GM12878 (cell line): Measurements from ENCODE around the gene ITGB8. TPM values are rescaled to one million over a fixed set of nuclear protein-coding genes. Genes with fewer than 3 reads are reported as not detected.

Experiments
- ATAC-seq: fragments of 200-7000 bp; cut with Tn5 transposase; 3 replicates; pipeline ENCODE4 v1.9.1; 2020; ENCODE audit warnings: mild to moderate bottlenecking, moderate library complexity
- BruUV-seq: library from RNA; stranded (reverse); fragments of 400-500 nt; replicated peaks from 2 replicates; lab custom pipeline; 2021; lab: Mats Ljungman, UMichigan
- CTCF ChIA-PET: fragments of 300-600 bp; sonication (Branson Sonifier 250); formaldehyde crosslinking; extraction: SDS; loops from one replicate; lab custom pipeline; 2021; ENCODE audit warnings: inconsistent platforms; lab: Yijun Ruan, JAX
- POLR2A ChIA-PET: fragments of 350-600 bp; formaldehyde crosslinking; extraction: SDS; loops from one replicate; lab custom pipeline; 2021; ENCODE audit warnings: inconsistent platforms; lab: Charles Lee
- RAD21 ChIA-PET: fragments of 300-600 bp; sonication (Branson Sonifier 250); formaldehyde crosslinking; loops from one replicate; lab custom pipeline; 2023; ENCODE audit warnings: antibody characterized with exemption; ENCODE audit not compliant: unreplicated experiment; lab: Charles Lee
- SMC1A ChIA-PET: fragments of 300-600 bp; sonication (Branson Sonifier 250); formaldehyde crosslinking; loops from one replicate; lab custom pipeline; 2023; ENCODE audit not compliant: unreplicated experiment, uncharacterized antibody; lab: Charles Lee
- DNase-seq: peaks from one replicate; pipeline ENCODE4 v3.0.0-alpha.2; 2011; ENCODE audit warnings: low read depth, low spot score
- FAIRE-seq: peaks from 3 replicates; lab custom pipeline; 2011; peaks lifted over from hg19 to GRCh38; lab: Jason Lieb, UNC
- H2AFZ ChIP-seq: 2 replicates; pipeline ENCODE4 v1.6.0; 2011; ENCODE audit warnings: low read depth, low read length, control low read depth; ENCODE audit not compliant: control insufficient read depth
- H3K27ac ChIP-seq: 2 replicates; pipeline ENCODE4 v1.5.1; 2011; ENCODE audit warnings: control low read depth; ENCODE audit not compliant: control insufficient read depth, insufficient read depth
- H3K27me3 ChIP-seq, 2 experiments: replicated peaks in 1 of 2; 2 replicates each; pipeline versions ENCODE4 v1.6.0 to v1.6.1; 2011; ENCODE audit warnings: low read length in 1 of 2; ENCODE audit not compliant: control insufficient read depth in 2 of 2, insufficient read depth in 2 of 2
- H3K36me3 ChIP-seq, 2 experiments: 2 replicates each; pipeline ENCODE4 v1.5.1; 2011; ENCODE audit warnings: low read length in 1 of 2; ENCODE audit not compliant: control insufficient read depth in 2 of 2, insufficient read depth in 2 of 2
- H3K4me1 ChIP-seq: 2 replicates; pipeline ENCODE4 v1.6.1; 2011; ENCODE audit warnings: mild to moderate bottlenecking, low read length, moderate library complexity, mixed read lengths; ENCODE audit not compliant: control insufficient read depth, insufficient read depth
- H3K4me2 ChIP-seq: 2 replicates; pipeline ENCODE4 v1.6.0; 2011; ENCODE audit warnings: control low read depth; ENCODE audit not compliant: control insufficient read depth, insufficient read depth
- H3K4me3 ChIP-seq: fragments of 200-600 bp; sonication (generic); 2 replicates; pipeline ENCODE4 v1.5.1; 2016
- H3K79me2 ChIP-seq: 2 replicates; pipeline ENCODE4 v1.6.0; 2011; ENCODE audit warnings: low read length; ENCODE audit not compliant: control insufficient read depth, insufficient read depth
- H3K9ac ChIP-seq: 2 replicates; pipeline ENCODE4 v1.8.0; 2011; ENCODE audit warnings: low read length, control low read depth, mixed read lengths; ENCODE audit not compliant: control insufficient read depth, insufficient read depth
- H3K9me3 ChIP-seq: replicated peaks from 3 replicates; pipeline ENCODE4 v1.5.1; 2011; ENCODE audit warnings: mild to moderate bottlenecking, low read length; ENCODE audit not compliant: control insufficient read depth, insufficient read depth
- H4K20me1 ChIP-seq: 2 replicates; pipeline ENCODE4 v1.6.0; 2011; ENCODE audit not compliant: control insufficient read depth, insufficient read depth
- ATF2 ChIP-seq: IDR thresholded peaks from 2 replicates; pipeline ENCODE4 v1.6.1; 2012; ENCODE audit warnings: low read length, inconsistent platforms
- CBX5 ChIP-seq: sonication (generic); IDR thresholded peaks from 2 replicates; pipeline ENCODE4 v1.6.1; 2016; ENCODE audit warnings: low read depth, moderate library complexity, mild to moderate bottlenecking, inconsistent platforms
- CHD1 ChIP-seq: IDR thresholded peaks from 2 replicates; pipeline ENCODE4 v1.6.1; 2012; ENCODE audit warnings: low read depth, low read length, improper control_type of control experiment
- GABPA ChIP-seq: IDR thresholded peaks from 2 replicates; pipeline ENCODE4 v1.6.1; 2014; ENCODE audit warnings: antibody characterized with exemption, low read depth, mild to moderate bottlenecking, inconsistent platforms
- HCFC1 ChIP-seq: fragments of 150-350 bp; IDR thresholded peaks from 2 replicates; pipeline ENCODE4 v1.6.1; 2014; ENCODE audit warnings: low read length
- HDGF ChIP-seq: fragments of 450-650 bp; IDR thresholded peaks from 2 replicates; pipeline ENCODE4 v1.6.1; 2016; ENCODE audit warnings: antibody characterized with exemption
- IKZF2 ChIP-seq, 2 experiments: fragments of 450-650 bp; IDR thresholded peaks; 2 replicates each; pipeline ENCODE4 v1.6.1; 2017; ENCODE audit warnings: mild to moderate bottlenecking in 2 of 2, moderate library complexity in 2 of 2
- IRF4 ChIP-seq: IDR thresholded peaks from 2 replicates; pipeline ENCODE4 v1.6.1; 2011; ENCODE audit warnings: low read depth, low read length
- JUNB ChIP-seq: IDR thresholded peaks from 2 replicates; pipeline ENCODE4 v1.6.1; 2016; ENCODE audit warnings: antibody characterized with exemption, mild to moderate bottlenecking
- KLF5 ChIP-seq: fragments of 450-650 bp; IDR thresholded peaks from 2 replicates; pipeline ENCODE4 v1.6.1; 2014; ENCODE audit warnings: mild to moderate bottlenecking; ENCODE audit not compliant: partially characterized antibody
- MEF2B ChIP-seq: fragments of 450-650 bp; IDR thresholded peaks from 2 replicates; pipeline ENCODE4 v1.6.1; 2018; ENCODE audit warnings: mild to moderate bottlenecking, moderate library complexity; ENCODE audit not compliant: partially characterized antibody, poor library complexity, severe bottlenecking
- MLLT1 ChIP-seq: fragments of 450-650 bp; IDR thresholded peaks from 2 replicates; pipeline ENCODE4 v1.6.1; 2016; ENCODE audit warnings: mild to moderate bottlenecking
- PAX8 ChIP-seq: fragments of 450-650 bp; IDR thresholded peaks from 2 replicates; pipeline ENCODE4 v1.6.1; 2017; ENCODE audit warnings: mild to moderate bottlenecking, moderate library complexity
- RUNX3 ChIP-seq: IDR thresholded peaks from 2 replicates; pipeline ENCODE4 v1.6.1; 2012; ENCODE audit warnings: low read length, inconsistent platforms
- SUPT20H ChIP-seq: IDR thresholded peaks from 2 replicates; pipeline ENCODE4 v1.6.1; 2011; ENCODE audit warnings: low read depth, mild to moderate bottlenecking, low read length, moderate library complexity, borderline replicate concordance; ENCODE audit not compliant: control insufficient read depth
- TAF1 ChIP-seq: IDR thresholded peaks from 2 replicates; pipeline ENCODE4 v1.6.1; 2011; ENCODE audit warnings: mild to moderate bottlenecking, low read depth, low read length, borderline replicate concordance
- WGBS: methylation state at CpG from one replicate; pipeline ENCODE4 v1.1.6; 2016; ENCODE audit warnings: low lambda C conversion rate; ENCODE audit not compliant: insufficient replicate concordance, insufficient coverage; ENCODE audit errors: missing lambda C conversion rate; 5-methylcytosine and 5-hydroxymethylcytosine counted together
- in situ Hi-C: fragments of 300-500 bp; cut with MboI; formaldehyde crosslinking; loops from 9 replicates; pipeline ENCODE4 v1.14.3; 2018; ENCODE audit warnings: mixed read lengths
- intact Hi-C: fragments of 100-400 bp; cut with micrococcal nuclease; formaldehyde crosslinking; loops from one replicate; pipeline ENCODE4 v1.14.2; 2022; ENCODE audit not compliant: unreplicated experiment
- polyA plus RNA-seq, 11 experiments: library from polyadenylated mRNA; depleted of rRNA in 4 of 11; unstranded in 6 of 11; stranded (reverse) in 5 of 11; fragments of >200 nt; fragmentation: Nextera tagmentation in 4 of 11; fragmentation: Illumina TruSeq in 1 of 11; extraction: Ambion mirVana in 4 of 11; extraction: Trizol in 1 of 11; gene quantifications; 1 replicate in 1 of 11; 2 replicates in 10 of 11; pipeline versions ENCODE4 v1.2.1 to v1.2.3, GENCODE V29; 2011 to 2016; ENCODE audit warnings: inconsistent platforms in 2 of 11, missing spikeins in 2 of 11, low read depth in 1 of 11
- total RNA-seq, 4 experiments: library from RNA; depleted of rRNA in 3 of 4; stranded (reverse); fragments of >200 nt in 3 of 4; fragmentation: Illumina TruSeq in 1 of 4; extraction: Trizol in 1 of 4; gene quantifications; 2 replicates each; pipeline versions ENCODE4 v1.2.1 to v1.2.3, GENCODE V29; 2013 to 2021
- TF ChIP-seq, protein P1 (sequence below): IDR thresholded peaks from 2 replicates; pipeline ENCODE4 v1.6.1; 2012; ENCODE audit warnings: low read depth, low read length, improper control_type of control experiment
- TF ChIP-seq, protein P2 (sequence below): fragments of 450-650 bp; IDR thresholded peaks from 2 replicates; pipeline ENCODE4 v1.6.1; 2017; ENCODE audit warnings: low read depth, mild to moderate bottlenecking, moderate library complexity

The ITGB8 gene
- total and polyA plus RNA-seq, 10 of the 15 experiments (the other 5 are each of a cell fraction or from before 2014, with no cell fraction given), result 0.37 to 26.2 (median 1.5) TPM

GRCh38 chr7:20299647-20300312 is 30.9 kb upstream of the ITGB8 start:
- no peaks in the 10 kb centered on the region for H3K27me3 ChIP-seq
- WGBS, result 71% methylated on average over 6 of the region's 6 CpGs
- in situ Hi-C loops (no loop called here), intact Hi-C loops (loop anchor here (1.0 to 2.0 kb wide), 3 partner anchors 30 to 78 kb away; no protein-coding TSS in a partner anchor)
- ATAC-seq, result peak; percentile 70
- ChIA-PET SMC1A (interaction anchor here (0.5 to 12.1 kb wide), 29 partner anchors 11 to 316 kb away, joined by 3 to 229 read pairs (median 6); partner anchors contain the start of genes ITGB8 and MACC1), RAD21 (interaction anchor here (0.7 to 6.9 kb wide), 25 partner anchors 8 to 318 kb away, joined by 3 to 83 read pairs (median 5); partner anchors contain the start of gene MACC1), CTCF (interaction anchor here (0.9 to 4.2 kb wide), 14 partner anchors 10 to 318 kb away, joined by 3 to 44 read pairs (median 6); no protein-coding TSS in a partner anchor), POLR2A (interaction anchor here (0.7 to 4.5 kb wide), 15 partner anchors 9 to 97 kb away, joined by 3 to 35 read pairs (median 5); partner anchors contain the start of gene MACC1)
- TSS peak; percentile 54 for BruUV-seq
- FAIRE-seq, result peak; percentile 96
- H3K9me3 ChIP-seq, result peaks cover 5% of the 10 kb centered on the region
- no peak overlapping the region for H3K9ac ChIP-seq
- peak overlapping the region; percentile 56 for H3K4me2 ChIP-seq
- DNase-seq, result peak; percentile 83
- H3K79me2 ChIP-seq, result no peaks in the 10 kb centered on the region
- H3K27ac ChIP-seq, result peak overlapping the region; percentile 76
- H3K4me1 ChIP-seq, result peaks cover 16% of the 10 kb centered on the region
- H2AFZ ChIP-seq, result peak overlapping the region; percentile 16
- no peaks in the 10 kb centered on the region for H4K20me1 ChIP-seq
- no peak overlapping the region for H3K4me3 ChIP-seq
- no peaks in the 10 kb centered on the region for H3K36me3 ChIP-seq
- TF ChIP-seq TAF1 (0 out of 2 replicates have a peak, but pooled peaks have one; percentile 15), RUNX3 (peak; percentile 55; the same call in 1 of the 2 replicates), SUPT20H (no peak), HDGF (peak; percentile 57; the same call in 1 of the 2 replicates), MEF2B (peak; percentile 75), IRF4 (0 out of 2 replicates have a peak, but pooled peaks have one; percentile 21), CHD1 (no peak), ATF2 (peak; percentile 61), CBX5 (0 out of 2 replicates have a peak, but pooled peaks have one; percentile 43), HCFC1 (no peak), KLF5 (no peak), IKZF2 (IDR thresholded peaks at IDR 0.05) (peak; percentile 48 to 64; a peak in 3 of 4 replicates), PAX8 (0 out of 2 replicates have a peak, but pooled peaks have one; percentile 31), MLLT1 (peak; percentile 94), GABPA (no peak), JUNB (no peak)
- TF ChIP-seq, protein P1, sequence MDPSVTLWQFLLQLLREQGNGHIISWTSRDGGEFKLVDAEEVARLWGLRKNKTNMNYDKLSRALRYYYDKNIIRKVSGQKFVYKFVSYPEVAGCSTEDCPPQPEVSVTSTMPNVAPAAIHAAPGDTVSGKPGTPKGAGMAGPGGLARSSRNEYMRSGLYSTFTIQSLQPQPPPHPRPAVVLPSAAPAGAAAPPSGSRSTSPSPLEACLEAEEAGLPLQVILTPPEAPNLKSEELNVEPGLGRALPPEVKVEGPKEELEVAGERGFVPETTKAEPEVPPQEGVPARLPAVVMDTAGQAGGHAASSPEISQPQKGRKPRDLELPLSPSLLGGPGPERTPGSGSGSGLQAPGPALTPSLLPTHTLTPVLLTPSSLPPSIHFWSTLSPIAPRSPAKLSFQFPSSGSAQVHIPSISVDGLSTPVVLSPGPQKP, result no peak
- TF ChIP-seq, protein P2, sequence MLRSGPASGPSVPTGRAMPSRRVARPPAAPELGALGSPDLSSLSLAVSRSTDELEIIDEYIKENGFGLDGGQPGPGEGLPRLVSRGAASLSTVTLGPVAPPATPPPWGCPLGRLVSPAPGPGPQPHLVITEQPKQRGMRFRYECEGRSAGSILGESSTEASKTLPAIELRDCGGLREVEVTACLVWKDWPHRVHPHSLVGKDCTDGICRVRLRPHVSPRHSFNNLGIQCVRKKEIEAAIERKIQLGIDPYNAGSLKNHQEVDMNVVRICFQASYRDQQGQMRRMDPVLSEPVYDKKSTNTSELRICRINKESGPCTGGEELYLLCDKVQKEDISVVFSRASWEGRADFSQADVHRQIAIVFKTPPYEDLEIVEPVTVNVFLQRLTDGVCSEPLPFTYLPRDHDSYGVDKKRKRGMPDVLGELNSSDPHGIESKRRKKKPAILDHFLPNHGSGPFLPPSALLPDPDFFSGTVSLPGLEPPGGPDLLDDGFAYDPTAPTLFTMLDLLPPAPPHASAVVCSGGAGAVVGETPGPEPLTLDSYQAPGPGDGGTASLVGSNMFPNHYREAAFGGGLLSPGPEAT, result peak; percentile 52; the same call in 1 of the 2 replicates
